Activated naive CD4-positive, alpha-beta T cell treated with anti-CD3 and anti-CD28 coated beads, Interleukin-2, amount 10 ng/mL, durations not matched to agents 7 days and 5 days (primary cell): ENCODE data around the gene PREX1.
A peak's percentile ranks its signal among the peaks of the same experiment; 100 is the strongest.

ENCODE experiments used
- CTCF ChIA-PET: fragments of 350-600 bp; sonication (Branson Sonifier 250); formaldehyde crosslinking; loops from one replicate; lab custom pipeline; 2021; ENCODE audit warnings: antibody characterized with exemption; lab: Charles Lee
- DNase-seq: peaks from one replicate; pipeline ENCODE4 v3.0.0-alpha.2; 2020
- H3K27ac Mint-ChIP-seq: one replicate; pipeline ENCODE4 v1.8.0; 2021; ENCODE audit warnings: mild to moderate bottlenecking, moderate library complexity, mixed read lengths
- H3K27me3 Mint-ChIP-seq: one replicate; pipeline ENCODE4 v1.8.0; 2021; ENCODE audit warnings: mild to moderate bottlenecking, mixed read lengths
- H3K36me3 Mint-ChIP-seq: one replicate; pipeline ENCODE4 v1.8.0; 2021; ENCODE audit warnings: mixed read lengths
- H3K4me1 Mint-ChIP-seq: one replicate; pipeline ENCODE4 v1.8.0; 2021; ENCODE audit warnings: mixed read lengths
- H3K4me3 Mint-ChIP-seq: one replicate; pipeline ENCODE4 v1.8.0; 2021; ENCODE audit warnings: mild to moderate bottlenecking, moderate library complexity, mixed read lengths
- H3K9me3 Mint-ChIP-seq: one replicate; pipeline ENCODE4 v1.8.0; 2021; ENCODE audit warnings: mixed read lengths

Gene PREX1

GRCh38 chr20:48695255-48695654 lies 132.5 kb downstream of the PREX1 start:
- Mint-ChIP-seq H3K4me1 (peaks cover 12% of the 10 kb centered on the region), H3K27me3 (no peaks in the 10 kb centered on the region), H3K27ac (no peak overlapping the region), H3K4me3 (no peak overlapping the region), H3K9me3 (no peaks in the 10 kb centered on the region), H3K36me3 (peaks cover 57% of the 10 kb centered on the region)
- DNase-seq: no peak
- CTCF ChIA-PET: interaction anchor here (0.6 kb wide), 1 partner anchor 131 kb away, joined by 3 read pairs; no protein-coding TSS in a partner anchor

DNA sequence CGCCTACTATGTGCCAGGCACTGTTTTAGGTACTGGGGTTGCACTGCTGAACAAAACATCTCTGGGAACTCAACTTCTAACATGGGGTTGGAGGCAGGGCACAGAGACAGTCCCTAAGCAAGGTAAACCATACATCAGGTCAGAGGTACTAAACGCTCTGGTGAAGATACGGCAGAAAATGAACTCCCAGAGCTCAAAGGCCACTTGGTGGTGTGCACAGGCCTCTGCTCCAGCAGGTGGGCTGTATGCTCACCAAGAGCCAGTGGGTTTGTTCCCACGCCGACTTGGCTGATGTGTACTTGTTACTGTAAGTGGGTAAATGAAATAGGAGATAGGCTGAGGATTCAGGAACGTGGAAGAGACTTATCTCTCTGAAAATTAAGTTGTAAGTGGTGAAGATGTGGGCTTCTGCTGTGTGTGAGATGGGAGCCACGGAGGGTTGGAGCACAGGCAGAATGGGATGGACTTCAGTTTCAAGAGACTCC lies 133.4 kb downstream of the PREX1 start:
- Mint-ChIP-seq H3K36me3 (peaks cover 58% of the 10 kb centered on the region), H3K9me3 (no peaks in the 10 kb centered on the region), H3K4me1 (peaks cover 17% of the 10 kb centered on the region), H3K27ac (no peak overlapping the region), H3K27me3 (no peaks in the 10 kb centered on the region), H3K4me3 (no peak overlapping the region)
- no peak for DNase-seq
- CTCF ChIA-PET: no interaction called here

DNA sequence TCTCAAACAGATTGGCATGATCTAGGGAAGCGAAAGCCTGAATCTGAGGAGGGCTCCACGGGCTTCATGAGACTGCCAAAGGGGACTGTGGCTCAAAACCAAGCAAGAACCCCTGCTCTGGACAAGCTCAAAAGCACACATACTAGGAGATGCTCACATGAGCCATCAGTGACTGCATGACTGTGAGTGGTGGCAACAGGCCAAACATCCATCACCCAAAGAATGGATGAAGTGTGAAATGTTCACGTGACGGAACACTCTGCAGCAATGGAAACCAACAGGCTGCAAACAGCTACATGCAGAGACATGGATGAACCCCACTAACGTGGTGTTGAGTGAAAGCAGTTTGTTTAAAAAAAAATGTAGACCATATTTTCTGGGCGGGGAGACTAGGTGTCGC lies 136.3 kb downstream of the PREX1 start:
- no peaks in the 10 kb centered on the region for H3K9me3 Mint-ChIP-seq
- CTCF ChIA-PET: interaction anchor here (1.4 kb wide), 1 partner anchor 34 kb away, joined by 4 read pairs; no protein-coding TSS in a partner anchor
- no peak overlapping the region for H3K4me3 Mint-ChIP-seq
- DNase-seq: no peak
- H3K4me1 Mint-ChIP-seq: peaks cover 6% of the 10 kb centered on the region
- no peak overlapping the region for H3K27ac Mint-ChIP-seq
- H3K27me3 Mint-ChIP-seq: no peaks in the 10 kb centered on the region
- peaks cover 48% of the 10 kb centered on the region for H3K36me3 Mint-ChIP-seq

DNA sequence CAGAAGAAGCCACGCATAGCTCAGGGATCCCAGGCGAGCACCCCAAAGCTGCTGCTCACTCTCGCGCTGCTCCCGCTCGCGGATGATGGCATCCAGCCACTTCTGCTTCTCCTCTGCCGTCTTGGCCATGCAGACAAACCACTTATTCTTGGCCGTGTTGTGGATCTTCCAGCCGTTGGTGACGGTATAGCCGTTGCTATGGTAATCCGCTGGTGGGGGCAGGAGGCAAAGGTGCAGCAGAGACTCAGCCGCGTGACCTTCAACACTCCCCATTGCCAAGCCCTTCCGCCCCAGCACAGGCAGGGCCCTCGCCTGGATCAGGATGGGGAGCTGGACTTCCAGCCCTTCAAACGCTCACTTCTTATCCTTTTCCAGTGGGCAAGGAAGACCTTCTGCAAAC lies 136.9 kb downstream of the PREX1 start:
- Mint-ChIP-seq H3K27ac (no peak overlapping the region), H3K36me3 (peaks cover 43% of the 10 kb centered on the region), H3K27me3 (no peaks in the 10 kb centered on the region), H3K4me3 (no peak overlapping the region), H3K9me3 (no peaks in the 10 kb centered on the region), H3K4me1 (peaks cover 6% of the 10 kb centered on the region)
- DNase-seq: no peak
- CTCF ChIA-PET: interaction anchor here (1.4 kb wide), 1 partner anchor 33 kb away, joined by 4 read pairs; no protein-coding TSS in a partner anchor

GRCh38 chr20:48689874-48690571 lies 137.8 kb downstream of the PREX1 start:
- H3K4me1 Mint-ChIP-seq: peaks cover 6% of the 10 kb centered on the region
- H3K4me3 Mint-ChIP-seq: no peak overlapping the region
- no peak for DNase-seq
- CTCF ChIA-PET: no interaction called here
- H3K27me3 Mint-ChIP-seq: no peaks in the 10 kb centered on the region
- no peak overlapping the region for H3K27ac Mint-ChIP-seq
- no peaks in the 10 kb centered on the region for H3K9me3 Mint-ChIP-seq
- H3K36me3 Mint-ChIP-seq: peaks cover 37% of the 10 kb centered on the region

GRCh38 chr20:48689388-48689787 lies 138.4 kb downstream of the PREX1 start:
- CTCF ChIA-PET: interaction anchor here (0.9 kb wide), 1 partner anchor 32 kb away, joined by 3 read pairs; no protein-coding TSS in a partner anchor
- Mint-ChIP-seq H3K27me3 (no peaks in the 10 kb centered on the region), H3K4me1 (peaks cover 8% of the 10 kb centered on the region), H3K4me3 (no peak overlapping the region), H3K27ac (no peak overlapping the region), H3K36me3 (peaks cover 39% of the 10 kb centered on the region), H3K9me3 (no peaks in the 10 kb centered on the region)
- DNase-seq: no peak

DNA sequence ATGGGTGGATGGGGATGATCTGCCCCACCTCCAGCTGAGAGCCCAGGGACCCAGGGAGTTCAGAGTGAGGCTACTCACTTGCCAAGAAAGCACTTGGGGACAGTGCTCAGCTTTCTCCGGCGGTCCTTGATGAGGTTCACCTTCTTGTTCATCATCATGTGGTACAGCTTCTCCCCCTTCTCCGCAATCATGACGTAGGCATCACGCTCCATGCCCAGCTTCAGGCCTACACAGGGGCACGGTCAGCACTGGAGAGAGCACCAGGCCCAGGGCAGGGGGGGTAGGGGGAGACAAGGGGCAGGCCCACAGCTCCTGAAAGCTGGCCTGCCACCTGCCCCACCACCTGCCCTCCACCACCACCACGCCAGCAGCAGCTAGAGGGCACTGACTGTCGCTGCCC lies 139.2 kb downstream of the PREX1 start:
- H3K4me1 Mint-ChIP-seq: peaks cover 10% of the 10 kb centered on the region
- no peak overlapping the region for H3K27ac Mint-ChIP-seq
- CTCF ChIA-PET: interaction anchor here (0.9 kb wide), 1 partner anchor 31 kb away, joined by 3 read pairs; no protein-coding TSS in a partner anchor

GRCh38 chr20:48687117-48687800 lies 140.5 kb downstream of the PREX1 start:
- H3K27me3 Mint-ChIP-seq: no peaks in the 10 kb centered on the region
- CTCF ChIA-PET: no interaction called here
- DNase-seq: no peak
- peak overlapping the region; percentile 56 for H3K27ac Mint-ChIP-seq
- peaks cover 10% of the 10 kb centered on the region for H3K4me1 Mint-ChIP-seq
- H3K4me3 Mint-ChIP-seq: no peak overlapping the region
- peaks cover 50% of the 10 kb centered on the region for H3K36me3 Mint-ChIP-seq
- no peaks in the 10 kb centered on the region for H3K9me3 Mint-ChIP-seq

More for the DNA sequence above, 139.2 kb downstream of the PREX1 start:
- peaks cover 47% of the 10 kb centered on the region for H3K36me3 Mint-ChIP-seq
- no peak overlapping the region for H3K4me3 Mint-ChIP-seq
- H3K9me3 Mint-ChIP-seq: no peaks in the 10 kb centered on the region
- no peak for DNase-seq
- no peaks in the 10 kb centered on the region for H3K27me3 Mint-ChIP-seq

DNA sequence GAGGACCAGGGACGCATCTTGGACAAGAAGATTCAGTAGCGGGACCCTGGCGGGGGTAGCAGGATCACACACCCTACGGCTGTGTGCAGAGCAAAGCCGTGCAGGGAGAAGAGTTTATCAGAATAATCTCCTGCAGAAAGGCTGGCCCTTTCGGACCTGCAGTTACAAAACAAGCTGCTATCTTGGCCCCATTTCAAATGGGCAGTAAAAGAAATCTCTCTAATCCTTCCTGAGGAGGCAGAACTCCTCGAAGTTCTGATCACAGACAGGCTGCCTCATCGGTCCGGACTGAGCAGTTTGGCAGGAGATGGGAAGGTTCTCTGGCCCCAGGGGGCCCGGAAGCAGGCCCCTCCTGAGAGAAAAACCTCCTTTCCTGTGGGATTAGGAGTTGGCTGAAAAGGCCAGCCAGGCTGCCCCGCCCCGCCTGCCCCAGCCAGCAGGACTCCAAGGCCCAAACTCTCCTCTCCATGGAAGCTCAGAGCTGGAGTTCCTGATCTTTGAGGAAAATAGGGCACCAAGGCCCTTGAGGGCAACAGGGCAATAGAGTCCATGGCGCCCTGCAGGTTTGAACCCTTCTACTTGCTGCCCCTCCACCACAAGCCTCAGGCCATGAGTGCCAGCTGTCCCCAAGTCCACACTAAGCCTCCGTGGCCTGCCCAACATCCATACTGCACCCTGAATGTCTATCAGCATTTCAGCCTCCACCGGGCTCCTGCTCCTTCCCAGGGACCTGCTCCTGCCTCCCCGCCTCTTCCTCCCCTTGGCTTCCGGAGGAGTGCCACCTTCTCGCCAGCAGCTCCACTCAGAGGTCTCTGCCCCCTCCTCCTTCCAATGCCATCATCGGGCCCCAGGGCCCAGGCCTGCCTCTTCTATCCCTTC lies 141.3 kb downstream of the PREX1 start:
- peak overlapping the region; percentile 56 for H3K27ac Mint-ChIP-seq
- DNase-seq: no peak
- peaks cover 46% of the 10 kb centered on the region for H3K36me3 Mint-ChIP-seq
- H3K4me1 Mint-ChIP-seq: peaks cover 10% of the 10 kb centered on the region
- no peaks in the 10 kb centered on the region for H3K27me3 Mint-ChIP-seq
- CTCF ChIA-PET: no interaction called here
- H3K9me3 Mint-ChIP-seq: no peaks in the 10 kb centered on the region
- no peak overlapping the region for H3K4me3 Mint-ChIP-seq

- Mint-ChIP-seq H3K4me1 (peaks cover 9% of the 10 kb centered on the region), H3K27ac (no peak overlapping the region), H3K36me3 (peaks cover 37% of the 10 kb centered on the region), H3K9me3 (no peaks in the 10 kb centered on the region), H3K27me3 (no peaks in the 10 kb centered on the region), H3K4me3 (no peak overlapping the region)
- CTCF ChIA-PET: no interaction called here
- DNase-seq: no peak
These were observed 142.5 kb downstream of the PREX1 start for GRCh38 chr20:48685300-48685699.

DNA sequence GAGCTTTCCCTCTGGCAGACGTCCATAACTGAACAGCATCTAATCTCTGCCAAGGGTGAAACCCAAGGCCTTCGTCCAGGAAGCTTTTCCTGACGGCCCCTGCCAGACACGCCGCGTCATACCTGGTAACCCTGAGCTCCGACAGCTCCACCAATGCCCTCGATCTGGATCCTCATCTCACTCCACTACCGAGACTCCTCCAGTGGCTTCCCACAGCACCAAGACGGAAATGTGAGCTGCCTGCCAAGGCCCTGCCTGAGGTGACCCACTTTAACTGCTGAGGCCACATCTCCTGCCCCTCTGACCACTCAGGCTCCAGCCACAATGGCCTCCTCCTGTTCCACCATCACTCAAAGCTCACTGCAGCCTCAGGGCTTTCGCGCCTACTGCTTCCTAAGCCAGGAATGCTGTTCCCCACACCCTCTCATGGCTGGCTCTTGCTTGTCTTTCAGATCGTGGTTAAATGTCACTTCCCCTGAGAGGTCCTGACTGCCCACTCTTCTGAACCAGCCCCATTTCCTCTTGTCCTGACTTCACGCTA lies 143.2 kb downstream of the PREX1 start:
- Mint-ChIP-seq H3K9me3 (no peaks in the 10 kb centered on the region), H3K4me3 (no peak overlapping the region), H3K4me1 (peaks cover 5% of the 10 kb centered on the region), H3K27ac (peak overlapping the region; percentile 60), H3K36me3 (peaks cover 30% of the 10 kb centered on the region), H3K27me3 (no peaks in the 10 kb centered on the region)
- no peak for DNase-seq
- CTCF ChIA-PET: interaction anchor here (1.2 kb wide), 1 partner anchor 11 kb away, joined by 3 read pairs; no protein-coding TSS in a partner anchor

GRCh38 chr20:48683467-48684175 lies 144.2 kb downstream of the PREX1 start:
- peaks cover 5% of the 10 kb centered on the region for H3K4me1 Mint-ChIP-seq
- no peaks in the 10 kb centered on the region for H3K9me3 Mint-ChIP-seq
- no peaks in the 10 kb centered on the region for H3K27me3 Mint-ChIP-seq
- H3K4me3 Mint-ChIP-seq: no peak overlapping the region
- no peak for DNase-seq
- H3K36me3 Mint-ChIP-seq: peaks cover 24% of the 10 kb centered on the region
- CTCF ChIA-PET: interaction anchor here (1.2 kb wide), 1 partner anchor 10 kb away, joined by 3 read pairs; no protein-coding TSS in a partner anchor
- peak overlapping the region; percentile 6 for H3K27ac Mint-ChIP-seq
